ENCODE data around the gene ULK3. TPM values are rescaled to one million over a fixed set of nuclear protein-coding genes. Genes with fewer than 3 reads are reported as not detected.

Gene ULK3
- total and polyA plus RNA-seq, 9 donors = 28.8 to 44.9 (median 35.7) TPM

DNA sequence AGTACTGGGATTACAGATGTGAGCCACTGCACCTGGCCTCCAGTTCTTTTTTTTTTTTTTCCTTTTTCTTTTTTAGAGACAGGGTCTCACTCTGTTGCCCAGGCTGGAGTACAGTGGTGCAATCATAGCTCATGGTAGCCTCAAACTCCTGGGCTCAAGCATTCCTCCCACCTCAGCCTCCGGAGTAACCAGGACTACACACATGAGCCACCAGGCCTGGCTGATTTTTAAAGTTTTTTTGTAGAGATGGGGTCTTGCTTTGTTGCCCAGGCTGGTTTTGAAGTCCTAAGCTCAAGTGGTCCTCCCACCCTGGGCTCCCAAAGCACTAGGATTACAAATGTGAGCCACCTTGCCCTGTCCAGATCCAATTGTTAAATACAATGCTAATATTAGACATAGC, 13.6 kb upstream of the ULK3 start:
- no peaks in the 10 kb centered on the region for H3K27me3 ChIP-seq (ENCODE audit: control insufficient read depth, insufficient read depth, low read length)
- peaks cover 58% of the 10 kb centered on the region for H3K4me1 ChIP-seq (ENCODE audit: control insufficient read depth, insufficient read depth, low read length)
- WGBS (ENCODE audit: insufficient coverage) = no CpG with 5 or more reads among the region's 1 CpG
- H3K4me3 ChIP-seq (ENCODE audit: low read length) = no peak overlapping the region
- DNase-seq = no peak
- peaks cover 29% of the 10 kb centered on the region for H3K36me3 ChIP-seq (ENCODE audit: control insufficient read depth, insufficient read depth, low read length)
- H3K9me3 ChIP-seq (replicated peaks; ENCODE audit: control insufficient read depth, low read depth, low read length) = no peaks in the 10 kb centered on the region
- H3K27ac ChIP-seq (ENCODE audit: low read length) = peak overlapping the region; percentile 44

DNA sequence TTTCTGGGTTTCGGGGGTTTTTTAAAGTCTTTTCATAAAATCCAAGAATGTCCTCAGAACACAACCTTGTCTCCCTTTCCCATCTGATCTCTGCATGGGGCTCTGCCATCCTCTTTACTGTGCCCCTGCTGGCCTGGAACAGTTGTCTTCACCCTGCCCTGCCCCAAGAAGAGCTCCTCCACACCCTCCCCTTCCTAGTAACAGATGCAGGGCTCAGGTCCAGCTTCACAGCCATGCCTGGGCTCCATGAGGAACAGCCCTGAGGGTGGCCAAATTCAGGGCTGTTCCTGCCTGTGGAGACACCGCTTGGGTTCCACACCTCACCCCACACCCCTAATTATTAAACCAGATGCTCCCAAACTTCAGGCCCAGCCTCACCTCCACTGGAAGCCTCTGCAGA, 12.9 kb upstream of the ULK3 start:
- H3K36me3 ChIP-seq (ENCODE audit: control insufficient read depth, insufficient read depth, low read length) = peaks cover 35% of the 10 kb centered on the region
- H3K27me3 ChIP-seq (ENCODE audit: control insufficient read depth, insufficient read depth, low read length) = no peaks in the 10 kb centered on the region
- no peak overlapping the region for H3K4me3 ChIP-seq (ENCODE audit: low read length)
- H3K9me3 ChIP-seq (replicated peaks; ENCODE audit: control insufficient read depth, low read depth, low read length) = no peaks in the 10 kb centered on the region
- peak overlapping the region; percentile 77 for H3K27ac ChIP-seq (ENCODE audit: low read length)
- WGBS (ENCODE audit: insufficient coverage) = no CpG with 5 or more reads among the region's 2 CpGs
- H3K4me1 ChIP-seq (ENCODE audit: control insufficient read depth, insufficient read depth, low read length) = peaks cover 58% of the 10 kb centered on the region
- DNase-seq = peak; percentile 84

DNA sequence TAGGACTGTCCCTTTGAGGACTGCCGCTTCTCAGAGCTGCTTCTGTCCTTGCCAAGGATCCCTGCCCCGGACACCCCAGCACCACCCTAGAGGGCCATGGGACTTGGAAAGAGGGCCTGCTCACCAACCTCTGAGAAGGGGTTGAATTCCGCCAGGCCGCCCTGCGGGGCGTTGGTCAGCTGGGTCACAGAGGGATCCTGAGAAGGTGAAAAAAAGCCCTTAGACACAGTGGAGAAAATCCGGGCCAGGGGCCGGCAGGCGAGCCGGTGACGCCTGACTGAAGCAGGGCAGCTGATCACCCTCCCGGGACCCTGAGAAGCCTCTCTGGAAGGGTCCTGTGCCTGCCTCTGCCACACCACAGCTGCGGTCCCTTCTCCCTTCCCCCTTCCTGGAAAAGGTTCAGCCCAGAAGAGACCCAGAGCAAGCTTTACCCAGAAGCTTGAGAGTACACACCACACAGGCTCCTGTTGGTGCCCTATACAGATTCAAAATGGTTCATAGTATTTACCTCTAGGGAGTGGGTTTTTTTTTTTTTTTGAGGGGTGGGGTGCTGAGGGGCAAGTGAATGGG, 11.6 kb upstream of the ULK3 start:
- peak overlapping the region; percentile 78 for H3K27ac ChIP-seq (ENCODE audit: low read length)
- H3K36me3 ChIP-seq (ENCODE audit: control insufficient read depth, insufficient read depth, low read length) = peaks cover 49% of the 10 kb centered on the region
- peak; percentile 46 for DNase-seq
- 79% methylated on average over 10 of the region's 13 CpGs for WGBS (ENCODE audit: insufficient coverage)
- H3K27me3 ChIP-seq (ENCODE audit: control insufficient read depth, insufficient read depth, low read length) = no peaks in the 10 kb centered on the region
- no peaks in the 10 kb centered on the region for H3K9me3 ChIP-seq (replicated peaks; ENCODE audit: control insufficient read depth, low read depth, low read length)
- peaks cover 54% of the 10 kb centered on the region for H3K4me1 ChIP-seq (ENCODE audit: control insufficient read depth, insufficient read depth, low read length)
- H3K4me3 ChIP-seq (ENCODE audit: low read length) = no peak overlapping the region

DNA sequence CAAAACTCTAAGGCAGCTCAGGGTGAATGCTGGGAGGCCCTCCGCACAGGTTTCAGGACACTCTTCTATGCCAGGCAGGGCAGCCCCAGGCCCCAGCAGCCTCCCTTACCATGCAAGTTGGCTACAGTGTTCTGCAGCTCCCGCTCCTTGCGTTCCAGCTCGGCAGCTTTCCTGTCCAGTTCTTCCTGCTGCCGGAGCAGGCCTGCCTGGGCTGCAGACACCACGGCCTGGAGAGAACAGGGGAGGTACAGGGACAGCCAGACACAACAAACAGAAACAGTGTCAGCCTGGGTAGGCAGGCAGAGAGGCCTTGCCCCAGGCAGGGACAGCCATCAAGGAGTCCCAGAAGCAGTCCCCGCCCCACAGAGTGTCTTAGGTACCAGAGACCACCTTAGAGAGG, 9.0 kb upstream of the ULK3 start:
- WGBS (ENCODE audit: insufficient coverage) = 92% methylated on average over 6 of the region's 7 CpGs
- H3K27me3 ChIP-seq (ENCODE audit: control insufficient read depth, insufficient read depth, low read length) = no peaks in the 10 kb centered on the region
- H3K9me3 ChIP-seq (replicated peaks; ENCODE audit: control insufficient read depth, low read depth, low read length) = no peaks in the 10 kb centered on the region
- H3K36me3 ChIP-seq (ENCODE audit: control insufficient read depth, insufficient read depth, low read length) = peaks cover 65% of the 10 kb centered on the region
- DNase-seq = no peak
- no peak overlapping the region for H3K4me3 ChIP-seq (ENCODE audit: low read length)
- H3K27ac ChIP-seq (ENCODE audit: low read length) = no peak overlapping the region
- peaks cover 33% of the 10 kb centered on the region for H3K4me1 ChIP-seq (ENCODE audit: control insufficient read depth, insufficient read depth, low read length)

DNA sequence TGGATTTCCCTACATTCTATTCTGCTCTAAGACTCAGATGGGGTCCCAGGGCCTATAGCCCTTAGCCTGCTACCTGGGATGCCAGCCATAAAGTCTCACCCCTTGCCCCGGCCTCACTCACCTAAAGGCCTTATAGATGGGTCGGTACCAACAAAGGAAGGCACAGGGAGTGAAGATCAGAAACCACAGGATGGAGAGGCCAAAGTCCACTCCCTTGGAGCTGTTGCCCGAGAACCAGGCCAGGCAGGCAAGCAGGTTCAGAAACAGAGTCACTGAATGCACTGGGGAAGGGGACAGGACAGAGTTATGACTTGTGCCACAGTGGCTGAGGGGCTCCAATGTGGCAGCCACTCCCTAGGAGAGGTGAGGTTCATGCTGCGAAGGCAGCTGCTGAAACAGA, 7.4 kb upstream of the ULK3 start:
- WGBS (ENCODE audit: insufficient coverage) = 91% methylated on average over 3 of the region's 4 CpGs

DNA sequence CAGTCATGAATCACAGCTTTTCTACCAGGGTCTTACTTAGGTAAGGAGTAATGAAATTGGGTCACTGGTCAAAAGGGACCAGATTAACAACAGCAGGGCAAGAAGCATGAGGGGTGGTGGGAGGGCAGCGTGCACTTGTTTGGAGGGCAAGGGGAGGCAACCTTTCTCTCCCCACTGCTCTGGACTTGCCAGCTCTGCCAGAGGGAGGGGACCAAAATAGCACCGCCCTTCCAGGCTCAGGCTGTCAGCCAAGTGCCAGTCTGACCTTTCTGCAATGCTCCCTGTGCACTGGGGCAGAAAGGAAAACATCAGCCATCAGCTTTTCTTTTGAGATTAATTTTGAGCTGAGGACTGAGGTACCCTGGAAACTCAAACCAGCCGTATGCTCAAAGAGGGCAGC, 4.5 kb upstream of the ULK3 start:
- 94% methylated on average over 2 of the region's 3 CpGs for WGBS (ENCODE audit: insufficient coverage)
- H3K27me3 ChIP-seq (ENCODE audit: control insufficient read depth, insufficient read depth, low read length) = no peaks in the 10 kb centered on the region
- H3K4me1 ChIP-seq (ENCODE audit: control insufficient read depth, insufficient read depth, low read length) = peaks cover 18% of the 10 kb centered on the region
- DNase-seq = no peak
- no peak overlapping the region for H3K4me3 ChIP-seq (ENCODE audit: low read length)
- H3K27ac ChIP-seq (ENCODE audit: low read length) = no peak overlapping the region
- no peaks in the 10 kb centered on the region for H3K9me3 ChIP-seq (replicated peaks; ENCODE audit: control insufficient read depth, low read depth, low read length)
- peaks cover 60% of the 10 kb centered on the region for H3K36me3 ChIP-seq (ENCODE audit: control insufficient read depth, insufficient read depth, low read length)

More for the DNA sequence above, 7.4 kb upstream of the ULK3 start:
- no peak overlapping the region for H3K4me3 ChIP-seq (ENCODE audit: low read length)
- DNase-seq = no peak
- no peaks in the 10 kb centered on the region for H3K9me3 ChIP-seq (replicated peaks; ENCODE audit: control insufficient read depth, low read depth, low read length)
- no peak overlapping the region for H3K27ac ChIP-seq (ENCODE audit: low read length)
- H3K4me1 ChIP-seq (ENCODE audit: control insufficient read depth, insufficient read depth, low read length) = peaks cover 19% of the 10 kb centered on the region
- H3K27me3 ChIP-seq (ENCODE audit: control insufficient read depth, insufficient read depth, low read length) = no peaks in the 10 kb centered on the region
- H3K36me3 ChIP-seq (ENCODE audit: control insufficient read depth, insufficient read depth, low read length) = peaks cover 69% of the 10 kb centered on the region

DNA sequence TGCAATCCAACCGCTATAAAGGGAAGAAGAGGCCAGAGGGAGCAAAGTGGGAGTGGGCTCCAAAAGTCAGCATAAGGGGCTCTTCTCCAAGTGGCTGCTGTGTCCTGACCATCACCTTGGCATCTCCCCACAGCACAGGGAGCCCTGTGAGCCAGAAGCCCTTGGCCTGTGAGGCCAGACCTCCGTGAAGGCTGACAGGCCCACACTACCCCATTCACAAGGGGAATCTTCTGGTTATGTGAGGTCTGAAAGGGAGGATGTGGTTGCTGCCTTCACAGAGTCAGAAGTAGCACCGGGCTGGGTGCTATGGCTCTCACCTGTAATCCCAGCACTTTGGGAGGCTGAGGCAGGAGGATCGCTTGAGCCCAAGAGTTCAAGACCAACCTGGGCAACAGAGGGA, 2.6 kb upstream of the ULK3 start:
- WGBS (ENCODE audit: insufficient coverage) = 90% methylated on average over 2 of the region's 4 CpGs
- Histone ChIP-seq H3K27ac (ENCODE audit: low read length) (no peak overlapping the region), H3K4me3 (ENCODE audit: low read length) (no peak overlapping the region), H3K27me3 (ENCODE audit: control insufficient read depth, insufficient read depth, low read length) (no peaks in the 10 kb centered on the region), H3K4me1 (ENCODE audit: control insufficient read depth, insufficient read depth, low read length) (peaks cover 28% of the 10 kb centered on the region), H3K9me3 (replicated peaks; ENCODE audit: control insufficient read depth, low read depth, low read length) (no peaks in the 10 kb centered on the region), H3K36me3 (ENCODE audit: control insufficient read depth, insufficient read depth, low read length) (peaks cover 49% of the 10 kb centered on the region)
- no peak for DNase-seq

DNA sequence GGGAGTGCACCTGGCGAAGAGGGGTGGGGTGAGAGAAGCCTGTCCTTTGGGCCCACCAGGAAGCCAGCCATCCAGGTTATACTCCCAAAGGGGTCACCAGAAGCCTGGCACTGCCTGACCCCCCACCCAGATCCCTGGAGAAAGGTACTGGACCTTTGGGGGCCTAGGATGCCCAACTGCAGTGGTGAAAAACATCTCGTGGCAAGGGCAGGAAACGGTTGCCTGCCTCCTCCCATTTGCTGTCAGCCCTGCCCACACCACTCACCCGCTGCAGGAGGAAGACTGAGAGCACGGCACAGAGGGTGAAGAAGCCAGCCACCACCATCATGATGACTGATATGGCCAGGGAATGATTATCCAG, 2.2 kb upstream of the ULK3 start:
- Histone ChIP-seq H3K27ac (ENCODE audit: low read length) (no peak overlapping the region), H3K4me3 (ENCODE audit: low read length) (no peak overlapping the region), H3K27me3 (ENCODE audit: control insufficient read depth, insufficient read depth, low read length) (no peaks in the 10 kb centered on the region), H3K4me1 (ENCODE audit: control insufficient read depth, insufficient read depth, low read length) (peaks cover 28% of the 10 kb centered on the region), H3K9me3 (replicated peaks; ENCODE audit: control insufficient read depth, low read depth, low read length) (no peaks in the 10 kb centered on the region), H3K36me3 (ENCODE audit: control insufficient read depth, insufficient read depth, low read length) (peaks cover 49% of the 10 kb centered on the region)
- 71% methylated on average over 3 of the region's 5 CpGs for WGBS (ENCODE audit: insufficient coverage)
- no peak for DNase-seq

DNA sequence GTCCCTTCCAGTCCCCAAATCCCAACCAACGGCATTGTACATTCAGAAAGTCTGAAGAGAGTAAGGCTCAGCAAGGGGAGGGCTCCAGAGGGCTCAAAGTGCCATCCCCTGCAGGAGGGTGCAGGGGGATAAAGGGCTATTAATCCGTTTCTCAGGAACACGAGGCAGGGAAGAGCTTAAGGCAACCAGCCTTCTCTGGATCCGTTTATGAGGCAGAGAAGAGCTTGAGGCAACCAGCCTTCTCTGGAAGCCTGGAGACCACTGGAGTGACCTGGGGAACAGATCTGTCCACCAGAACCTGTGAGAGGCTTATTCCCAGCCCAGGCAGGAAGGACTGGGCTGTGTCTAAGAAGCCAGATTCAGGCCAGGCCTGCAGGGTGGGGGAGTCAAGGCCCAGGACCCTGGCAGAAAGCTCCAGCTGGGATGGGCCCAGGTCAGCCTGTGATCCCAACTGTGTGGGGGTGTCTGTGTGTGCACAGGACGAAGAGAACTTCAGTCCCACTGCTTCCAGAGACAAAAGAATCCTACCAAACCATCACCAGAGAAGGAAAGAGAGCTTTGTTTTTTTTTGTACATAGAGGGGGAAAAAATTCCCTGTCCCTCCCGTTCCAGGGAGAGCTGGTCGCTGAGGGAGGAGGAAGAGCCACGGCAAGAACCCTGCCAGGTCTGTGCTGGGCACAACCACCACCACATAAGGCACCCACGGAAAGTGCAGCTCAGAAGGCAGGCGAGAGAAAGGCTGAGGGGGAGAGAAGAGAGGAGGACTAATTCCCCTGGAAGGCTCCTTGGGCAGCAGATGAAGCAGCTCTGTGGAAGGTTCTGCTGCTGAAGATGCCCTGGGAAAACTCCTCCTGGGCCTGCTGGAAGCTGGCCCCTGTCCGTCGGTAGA, 1.6 kb upstream of the ULK3 start:
- Histone ChIP-seq H3K4me1 (ENCODE audit: control insufficient read depth, insufficient read depth, low read length) (peaks cover 28% of the 10 kb centered on the region), H3K36me3 (ENCODE audit: control insufficient read depth, insufficient read depth, low read length) (peaks cover 48% of the 10 kb centered on the region), H3K27me3 (ENCODE audit: control insufficient read depth, insufficient read depth, low read length) (no peaks in the 10 kb centered on the region), H3K4me3 (ENCODE audit: low read length) (no peak overlapping the region), H3K27ac (ENCODE audit: low read length) (peak overlapping the region; percentile 4), H3K9me3 (replicated peaks; ENCODE audit: control insufficient read depth, low read depth, low read length) (no peaks in the 10 kb centered on the region)
- WGBS (ENCODE audit: insufficient coverage) = 74% methylated on average over 5 of the region's 12 CpGs
- DNase-seq = no peak

DNA sequence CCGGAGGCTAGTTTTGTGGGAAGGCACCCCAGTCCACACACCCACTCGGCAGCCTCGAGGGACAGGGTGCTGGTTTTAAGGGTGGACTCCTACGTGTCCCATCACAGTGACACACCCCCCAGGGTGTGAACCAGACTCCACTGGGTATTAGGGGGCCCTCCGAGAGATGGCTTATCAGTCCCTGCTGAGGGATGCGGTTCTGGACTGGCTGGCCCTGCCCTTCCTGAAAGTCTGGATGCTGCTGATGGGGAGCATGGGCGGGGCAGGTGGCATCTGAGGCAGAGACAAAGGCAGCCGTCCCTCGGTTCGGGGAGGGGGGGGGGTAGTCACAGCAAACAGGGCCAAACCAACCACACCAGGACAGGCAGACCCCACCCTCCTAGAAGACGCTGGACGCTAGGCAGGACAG, 939 bp upstream of the ULK3 start:
- Histone ChIP-seq H3K36me3 (ENCODE audit: control insufficient read depth, insufficient read depth, low read length) (peaks cover 51% of the 10 kb centered on the region), H3K4me3 (ENCODE audit: low read length) (peak overlapping the region; percentile 60), H3K27ac (ENCODE audit: low read length) (peak overlapping the region; percentile 84), H3K9me3 (replicated peaks; ENCODE audit: control insufficient read depth, low read depth, low read length) (no peaks in the 10 kb centered on the region), H3K27me3 (ENCODE audit: control insufficient read depth, insufficient read depth, low read length) (no peaks in the 10 kb centered on the region), H3K4me1 (ENCODE audit: control insufficient read depth, insufficient read depth, low read length) (peaks cover 28% of the 10 kb centered on the region)
- peak; percentile 32 for DNase-seq
- 57% methylated on average over 3 of the region's 12 CpGs for WGBS (ENCODE audit: insufficient coverage)

Measured in muscle of leg (tissue), 11 donors.